ENCODE measurements around the gene CIROP. TPM values are rescaled to one million over a fixed set of nuclear protein-coding genes. Genes with fewer than 3 reads are reported as not detected.

The CIROP gene
- total RNA-seq, 1 donor from 2014 or later: not detected

DNA sequence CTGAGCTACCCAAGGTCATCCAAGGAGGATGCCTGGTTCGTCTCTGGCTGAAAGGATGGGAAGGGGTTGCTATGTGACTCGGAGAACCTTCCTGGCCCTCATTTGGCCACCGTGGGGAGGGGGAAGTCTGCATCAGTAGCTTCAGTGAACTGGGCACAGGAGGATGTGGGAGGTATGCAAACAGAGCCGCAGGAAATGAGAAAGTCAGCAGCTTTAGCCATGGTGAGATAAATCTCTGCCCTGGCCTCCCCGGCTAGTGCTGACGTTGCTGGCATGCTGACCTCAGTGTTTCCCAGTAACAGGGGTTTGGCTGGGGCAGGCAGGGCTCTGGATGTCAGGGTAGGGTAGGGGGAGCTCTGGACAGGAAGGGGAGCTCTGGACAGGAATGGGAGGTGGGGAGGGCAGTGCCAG is 16.6 kb upstream of the CIROP start:
- DNase-seq: no peak
- no peaks in the 10 kb centered on the region for H3K9me3 ChIP-seq (replicated peaks)
- peak overlapping the region; percentile 47 for H3K27ac ChIP-seq (replicated peaks)
- H3K27me3 ChIP-seq (ENCODE audit: low read depth): peaks cover 11% of the 10 kb centered on the region
- TF ChIP-seq, protein P1, sequence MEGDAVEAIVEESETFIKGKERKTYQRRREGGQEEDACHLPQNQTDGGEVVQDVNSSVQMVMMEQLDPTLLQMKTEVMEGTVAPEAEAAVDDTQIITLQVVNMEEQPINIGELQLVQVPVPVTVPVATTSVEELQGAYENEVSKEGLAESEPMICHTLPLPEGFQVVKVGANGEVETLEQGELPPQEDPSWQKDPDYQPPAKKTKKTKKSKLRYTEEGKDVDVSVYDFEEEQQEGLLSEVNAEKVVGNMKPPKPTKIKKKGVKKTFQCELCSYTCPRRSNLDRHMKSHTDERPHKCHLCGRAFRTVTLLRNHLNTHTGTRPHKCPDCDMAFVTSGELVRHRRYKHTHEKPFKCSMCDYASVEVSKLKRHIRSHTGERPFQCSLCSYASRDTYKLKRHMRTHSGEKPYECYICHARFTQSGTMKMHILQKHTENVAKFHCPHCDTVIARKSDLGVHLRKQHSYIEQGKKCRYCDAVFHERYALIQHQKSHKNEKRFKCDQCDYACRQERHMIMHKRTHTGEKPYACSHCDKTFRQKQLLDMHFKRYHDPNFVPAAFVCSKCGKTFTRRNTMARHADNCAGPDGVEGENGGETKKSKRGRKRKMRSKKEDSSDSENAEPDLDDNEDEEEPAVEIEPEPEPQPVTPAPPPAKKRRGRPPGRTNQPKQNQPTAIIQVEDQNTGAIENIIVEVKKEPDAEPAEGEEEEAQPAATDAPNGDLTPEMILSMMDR (IDR thresholded peaks at IDR 0.05; ENCODE audit: borderline replicate concordance): no peak
- H3K4me1 ChIP-seq: peaks cover 27% of the 10 kb centered on the region
- H3K36me3 ChIP-seq: no peaks in the 10 kb centered on the region
- intact Hi-C loops (cut with micrococcal nuclease): loop anchor here (5.0 kb wide), 1 partner anchor 66 kb away; no protein-coding TSS in a partner anchor
- no peak overlapping the region for H3K4me3 ChIP-seq

DNA sequence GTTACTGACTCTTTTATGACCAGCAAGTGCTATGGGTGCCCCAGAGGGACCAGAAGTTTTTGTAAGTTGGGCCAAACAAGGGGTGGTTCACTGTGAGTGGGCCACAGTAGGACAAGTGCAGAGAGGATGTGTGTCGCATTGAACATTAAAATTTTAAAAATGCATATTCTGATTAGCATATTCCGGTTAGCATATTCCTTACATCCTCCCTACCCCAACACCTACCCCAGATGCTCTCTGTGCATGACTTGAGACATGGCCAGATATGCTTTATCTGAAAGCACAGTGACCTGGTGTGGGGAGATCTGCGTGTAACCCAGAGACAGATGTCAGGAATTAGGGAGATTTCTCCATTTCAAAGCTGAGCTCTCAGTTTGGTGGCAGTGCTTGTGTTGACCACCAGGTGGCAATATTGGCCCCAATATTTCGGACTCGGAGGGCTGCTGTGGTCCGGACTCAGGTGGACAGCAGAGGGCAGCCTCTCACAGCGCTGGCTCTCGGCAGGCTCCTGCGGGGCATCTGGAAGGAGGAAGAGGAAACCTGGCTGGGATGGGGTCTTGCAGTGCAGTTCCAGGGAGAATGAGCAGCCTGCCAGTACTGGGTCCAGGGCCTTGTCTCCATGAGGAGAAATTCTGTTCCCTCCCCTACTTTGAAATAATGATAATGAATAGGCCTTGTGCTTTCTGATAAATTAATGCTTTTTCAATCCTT is 15.9 kb upstream of the CIROP start:
- H3K9me3 ChIP-seq (replicated peaks): no peaks in the 10 kb centered on the region

DNA sequence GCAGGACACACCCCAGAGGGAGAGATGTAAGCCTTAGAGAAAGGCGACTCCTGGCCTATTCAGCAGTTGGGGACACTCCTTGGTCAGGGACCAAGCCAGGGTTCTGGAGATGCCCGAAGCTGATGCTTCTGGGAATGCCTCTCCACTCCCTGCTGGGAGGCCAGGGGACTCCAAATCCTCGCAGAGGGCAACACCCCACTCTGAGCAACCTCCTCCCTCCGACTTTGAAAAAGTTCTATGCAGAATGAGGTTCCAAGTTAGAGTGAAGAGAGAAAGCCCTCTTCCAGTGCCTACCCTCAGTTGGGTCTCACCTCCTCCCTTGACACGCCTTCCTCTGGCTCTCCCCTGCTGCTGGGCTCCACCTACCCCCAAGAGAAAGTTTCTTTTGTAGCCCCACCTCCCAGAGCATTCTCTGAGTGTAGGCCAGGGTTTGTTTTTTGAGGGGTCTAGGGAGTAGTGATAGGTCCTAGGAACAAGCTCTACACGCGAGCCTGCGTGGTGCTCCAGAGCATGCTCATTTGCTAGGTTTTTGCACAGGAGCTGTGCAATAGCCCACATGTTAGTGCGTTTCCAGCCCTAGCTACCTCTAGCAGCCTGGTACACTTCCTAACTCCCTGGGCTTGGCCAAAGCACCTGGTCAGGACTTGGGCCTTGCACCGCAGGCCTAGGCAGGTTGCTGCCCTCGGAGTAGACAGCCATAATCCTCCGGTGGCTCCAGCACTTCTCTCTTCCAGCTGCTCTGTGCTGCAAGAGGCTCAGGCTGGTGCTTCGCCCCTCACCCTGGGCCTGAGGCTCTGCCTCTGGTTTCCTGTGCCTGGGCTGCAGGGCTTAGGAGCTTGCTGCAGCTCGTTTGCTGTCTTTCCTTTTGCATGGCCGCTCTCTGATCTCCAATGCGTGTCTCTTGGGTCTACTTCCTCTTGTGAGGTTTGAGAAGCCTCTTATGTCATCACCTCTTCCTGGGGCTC is 14.9 kb upstream of the CIROP start:
- Histone ChIP-seq H3K9me3 (replicated peaks) (no peaks in the 10 kb centered on the region), H3K36me3 (no peaks in the 10 kb centered on the region), H3K27ac (replicated peaks) (peak overlapping the region; percentile 18), H3K4me3 (no peak overlapping the region), H3K4me1 (peaks cover 21% of the 10 kb centered on the region), H3K27me3 (ENCODE audit: low read depth) (peaks cover 29% of the 10 kb centered on the region)
- TF ChIP-seq, protein P1 (IDR thresholded peaks at IDR 0.05; ENCODE audit: borderline replicate concordance): no peak
- intact Hi-C loops (cut with micrococcal nuclease): loop anchor here (5.0 kb wide), 1 partner anchor 68 kb away; no protein-coding TSS in a partner anchor
- DNase-seq: no peak

More for the DNA sequence above, 15.9 kb upstream of the CIROP start:
- Histone ChIP-seq H3K27me3 (ENCODE audit: low read depth) (peaks cover 18% of the 10 kb centered on the region), H3K4me3 (no peak overlapping the region), H3K36me3 (no peaks in the 10 kb centered on the region), H3K27ac (replicated peaks) (peak overlapping the region; percentile 47), H3K4me1 (peaks cover 22% of the 10 kb centered on the region)
- intact Hi-C loops (cut with micrococcal nuclease): loop anchor here (5.0 kb wide), 1 partner anchor 67 kb away; no protein-coding TSS in a partner anchor
- TF ChIP-seq, protein P1 (IDR thresholded peaks at IDR 0.05; ENCODE audit: borderline replicate concordance): peak; percentile 100
- peak; percentile 87 for DNase-seq

DNA sequence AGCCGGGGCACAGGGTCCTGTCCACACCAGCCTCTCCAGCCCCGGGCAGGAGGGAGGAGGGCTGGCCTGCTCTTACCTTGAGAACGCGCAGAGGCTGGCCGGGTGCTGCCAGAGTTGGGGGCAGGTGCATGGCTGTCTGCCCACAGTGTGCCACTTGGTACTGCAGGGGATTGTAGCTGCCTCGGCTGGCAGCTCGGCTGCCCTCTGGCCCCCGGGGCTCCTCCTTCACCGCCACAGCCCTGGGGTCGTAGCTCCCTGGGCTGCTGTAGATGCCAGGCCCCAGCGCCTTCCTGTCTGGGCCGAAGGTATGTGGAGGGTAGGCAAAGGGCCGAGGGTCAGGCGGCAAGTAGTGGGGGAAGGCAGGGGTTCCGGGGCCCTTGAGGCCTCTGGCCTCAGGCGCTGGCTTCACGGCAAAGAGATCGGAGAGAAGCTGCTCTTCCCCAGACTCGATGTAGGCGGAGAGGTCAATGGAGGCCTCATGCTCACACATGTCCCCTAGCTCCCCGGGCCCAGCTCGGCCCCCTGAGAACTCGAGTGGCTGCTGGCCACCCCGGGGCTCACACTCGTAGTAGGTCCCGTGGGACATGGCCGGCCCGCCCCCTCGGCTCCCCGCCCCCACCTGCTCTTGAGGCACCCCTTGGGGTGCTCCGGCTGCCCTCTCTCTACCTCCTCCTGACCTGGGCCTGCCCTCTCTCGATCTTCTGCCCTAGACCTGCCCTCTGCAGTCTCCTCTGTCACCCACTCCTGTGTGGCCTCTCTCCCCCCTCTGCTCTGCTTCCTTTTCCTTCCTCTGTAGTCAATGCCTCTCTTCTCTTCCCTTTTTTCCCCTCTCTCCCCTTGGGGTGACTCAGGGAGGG is 13.9 kb upstream of the CIROP start, which contains the start of gene CEBPE:
CEBPE (minus strand) TSS at position 750 of the 857 bp plus-strand sequence; CDS start at position 586, 164 bp downstream.
- intact Hi-C loops (cut with micrococcal nuclease): no loop called here
- Histone ChIP-seq H3K4me1 (peaks cover 21% of the 10 kb centered on the region), H3K27me3 (ENCODE audit: low read depth) (peaks cover 38% of the 10 kb centered on the region), H3K27ac (replicated peaks) (peak within 1 kb of the TSS; percentile 18), H3K36me3 (no peaks in the 10 kb centered on the region), H3K9me3 (replicated peaks) (no peaks in the 10 kb centered on the region), H3K4me3 (no peak within 1 kb of the TSS)
- no peak for DNase-seq
- TF ChIP-seq, protein P1 (IDR thresholded peaks at IDR 0.05; ENCODE audit: borderline replicate concordance): no peak

All from left ventricle myocardium inferior (tissue), 1 donor.